Fibroblast of lung (primary cell): ENCODE measurements around the gene DNASE1. TPM values are rescaled to one million over a fixed set of nuclear protein-coding genes. Genes with fewer than 3 reads are reported as not detected.
"Not testable (repeated sequence)": the region's sequence is repeated elsewhere in the genome, so short reads cannot be mapped to it uniquely, and the experiment has no call there.

Source experiments
- DNase-seq, 2 donors: peaks; one replicate each; pipeline versions ENCODE4 v3.0.0 to v3.0.0-alpha.2; 2010; ENCODE audit warnings: low read depth in 2 of 2
- H2AFZ ChIP-seq: 2 replicates; pipeline ENCODE4 v1.5.1; 2012; ENCODE audit warnings: low read length, control low read depth, inconsistent platforms
- H3K27ac ChIP-seq: 2 replicates; pipeline ENCODE4 v1.5.1; 2011; ENCODE audit warnings: low read length, control low read depth; ENCODE audit not compliant: insufficient read depth
- H3K27me3 ChIP-seq: 2 replicates; pipeline ENCODE4 v1.5.1; 2011; ENCODE audit warnings: mild to moderate bottlenecking, low read length; ENCODE audit not compliant: control insufficient read depth, insufficient read depth
- H3K36me3 ChIP-seq: 2 replicates; pipeline ENCODE4 v1.5.1; 2011; ENCODE audit warnings: low read length; ENCODE audit not compliant: control insufficient read depth, insufficient read depth
- H3K4me1 ChIP-seq: 2 replicates; pipeline ENCODE4 v1.5.1; 2011; ENCODE audit warnings: low read length; ENCODE audit not compliant: control insufficient read depth, insufficient read depth; ENCODE audit errors: extremely low read depth
- H3K4me2 ChIP-seq: 2 replicates; pipeline ENCODE4 v1.5.1; 2011; ENCODE audit warnings: low read length, control low read depth; ENCODE audit not compliant: insufficient read depth; ENCODE audit errors: extremely low read depth
- H3K4me3 ChIP-seq, 4 experiments: fragments of 200-600 bp in 1 of 4; sonication (generic) in 1 of 4; replicated peaks in 1 of 4; 2 replicates each; pipeline ENCODE4 v1.5.1; 2011 to 2016; ENCODE audit warnings: low read length in 4 of 4, low read depth in 3 of 4, mild to moderate bottlenecking in 3 of 4, control low read depth in 2 of 4, inconsistent platforms in 1 of 4, mixed read lengths in 1 of 4; ENCODE audit not compliant: insufficient read depth in 1 of 4; ENCODE audit errors: control extremely low read depth in 1 of 4
- H3K79me2 ChIP-seq: 2 replicates; pipeline ENCODE4 v1.5.1; 2012; ENCODE audit warnings: mild to moderate bottlenecking, low read length, inconsistent platforms; ENCODE audit not compliant: control insufficient read depth, insufficient read depth
- H3K9ac ChIP-seq: 2 replicates; pipeline ENCODE4 v1.5.1; 2011; ENCODE audit warnings: mild to moderate bottlenecking, low read length, control low read depth; ENCODE audit not compliant: insufficient read depth
- H3K9me3 ChIP-seq: 2 replicates; pipeline ENCODE4 v1.5.1; 2012; ENCODE audit warnings: low read depth, low read length; ENCODE audit not compliant: control insufficient read depth, insufficient read depth
- H4K20me1 ChIP-seq: 2 replicates; pipeline ENCODE4 v1.5.1; 2011; ENCODE audit warnings: low read length; ENCODE audit not compliant: control insufficient read depth, insufficient read depth; ENCODE audit errors: extremely low read depth
- CTCF ChIP-seq, 2 donors: IDR thresholded peaks in 1 of 2; conservative IDR thresholded peaks in 1 of 2; 1 replicate in 1 of 2; 2 replicates in 1 of 2; pipeline ENCODE4 v1.5.1; 2011 to 2012; ENCODE audit warnings: low read length in 2 of 2, control low read depth in 1 of 2, inconsistent platforms in 1 of 2, low read depth in 1 of 2, mild to moderate bottlenecking in 1 of 2
- EZH2 ChIP-seq: IDR thresholded peaks from 2 replicates; pipeline ENCODE4 v1.5.1; 2012; ENCODE audit warnings: low read length, control low read depth, mild to moderate bottlenecking; ENCODE audit errors: missing control alignments
- polyA plus RNA-seq, 2 donors: library from polyadenylated mRNA; depleted of rRNA in 1 of 2; stranded (reverse) in 1 of 2; unstranded in 1 of 2; fragments of >200 nt; gene quantifications; 2 replicates each; pipeline ENCODE4 v1.2.1, GENCODE V29; 2011 to 2012; ENCODE audit warnings: missing spikeins in 1 of 2
- total RNA-seq: library from RNA; depleted of rRNA; stranded (reverse); fragments of >200 nt; gene quantifications from 2 replicates; pipeline ENCODE4 v1.2.1, GENCODE V29; 2014

The DNASE1 gene
- total and polyA plus RNA-seq, 2 donors (not counting 1 experiment from before 2014, with no cell fraction given) = 2.9 to 29.1 TPM

- DNase-seq = no peak
- Histone ChIP-seq H4K20me1 (no peaks in the 10 kb centered on the region), H3K4me3 (no peak overlapping the region), H3K79me2 (no peaks in the 10 kb centered on the region), H2AFZ (no peak overlapping the region), H3K9me3 (no peaks in the 10 kb centered on the region), H3K36me3 (peaks cover 25% of the 10 kb centered on the region), H3K27me3 (no peaks in the 10 kb centered on the region), H3K9ac (no peak overlapping the region), H3K27ac (no peak overlapping the region), H3K4me2 (no peak overlapping the region), H3K4me1 (no peaks in the 10 kb centered on the region)
- no peak for TF ChIP-seq CTCF (conservative IDR thresholded peaks at IDR 0.05 in 1 of 2, IDR thresholded peaks at IDR 0.05 in 1 of 2; ENCODE audit: low read depth in 1 of 2, low read length in 2 of 2)
- no peak for TF ChIP-seq EZH2
These were observed 522 bp downstream of the DNASE1 start for GRCh38 chr16:3655030-3655395.

DNA sequence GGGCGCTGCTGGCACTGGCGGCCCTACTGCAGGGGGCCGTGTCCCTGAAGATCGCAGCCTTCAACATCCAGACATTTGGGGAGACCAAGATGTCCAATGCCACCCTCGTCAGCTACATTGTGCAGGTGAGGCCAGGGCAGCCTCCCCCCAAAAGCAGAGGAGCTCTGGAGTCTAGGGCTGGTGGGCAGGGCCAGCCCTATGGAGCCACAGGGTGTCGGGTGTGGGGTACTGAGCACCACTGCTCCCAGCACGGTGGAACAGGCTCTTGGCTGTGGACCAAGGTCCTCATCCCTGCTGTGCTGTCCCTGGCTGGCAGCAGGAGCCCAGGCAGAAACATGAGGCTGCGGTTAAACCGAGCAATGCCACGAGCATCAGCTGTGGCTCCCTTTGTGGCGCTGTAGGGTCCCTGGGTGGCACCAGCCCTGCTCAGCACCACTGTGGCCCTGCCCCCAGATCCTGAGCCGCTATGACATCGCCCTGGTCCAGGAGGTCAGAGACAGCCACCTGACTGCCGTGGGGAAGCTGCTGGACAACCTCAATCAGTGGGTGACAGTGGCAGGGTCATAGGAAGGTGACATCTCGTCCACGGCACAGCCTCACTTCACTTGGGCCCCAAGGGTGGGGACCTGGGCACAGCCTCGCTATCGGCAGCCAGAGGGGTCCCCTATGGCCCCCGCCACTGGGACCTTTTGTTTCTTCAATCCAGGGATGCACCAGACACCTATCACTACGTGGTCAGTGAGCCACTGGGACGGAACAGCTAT is 1.1 kb downstream of the DNASE1 start:
- Histone ChIP-seq H3K9me3 (no peaks in the 10 kb centered on the region), H3K4me1 (no peaks in the 10 kb centered on the region), H2AFZ (no peak overlapping the region), H3K27ac (no peak overlapping the region), H3K4me3 (no peak overlapping the region), H3K36me3 (peaks cover 25% of the 10 kb centered on the region), H3K79me2 (no peaks in the 10 kb centered on the region), H4K20me1 (no peaks in the 10 kb centered on the region), H3K9ac (no peak overlapping the region), H3K27me3 (no peaks in the 10 kb centered on the region), H3K4me2 (no peak overlapping the region)
- no peak for TF ChIP-seq CTCF (conservative IDR thresholded peaks at IDR 0.05 in 1 of 2, IDR thresholded peaks at IDR 0.05 in 1 of 2; ENCODE audit: low read depth in 1 of 2, low read length in 2 of 2)
- TF ChIP-seq EZH2 = no peak
- no peak for DNase-seq

DNA sequence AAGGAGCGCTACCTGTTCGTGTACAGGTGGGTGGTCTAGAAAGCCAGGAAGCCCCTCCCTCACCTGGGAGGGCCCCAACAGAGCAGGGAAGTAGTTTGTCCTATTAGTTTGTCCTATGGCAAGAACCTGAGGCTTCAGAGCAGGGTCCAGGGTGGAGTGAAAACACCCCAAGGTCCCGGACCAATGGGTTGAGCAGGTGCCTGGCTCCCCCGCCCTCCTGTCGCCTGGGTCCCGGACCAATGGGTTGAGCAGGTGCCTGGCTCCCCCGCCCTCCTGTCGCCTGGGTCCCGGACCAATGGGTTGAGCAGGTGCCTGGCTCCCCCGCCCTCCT is 1.6 kb downstream of the DNASE1 start:
- DNase-seq = not testable (repeated sequence)

More for the DNA sequence above, 1.6 kb downstream of the DNASE1 start:
- not testable (repeated sequence) for H3K79me2 ChIP-seq, H3K4me2 ChIP-seq, H3K4me3 ChIP-seq, H3K27ac ChIP-seq, H3K9ac ChIP-seq, H2AFZ ChIP-seq, H3K27me3 ChIP-seq, H4K20me1 ChIP-seq, H3K9me3 ChIP-seq, H3K4me1 ChIP-seq
- H3K36me3 ChIP-seq = peaks cover 25% of the 10 kb centered on the region
